SW480 (cell line): ENCODE results near the gene NAA80.

Source experiments
- DNase-seq: peaks from one replicate; pipeline ENCODE4 v3.0.0-alpha.2; 2016; ENCODE audit warnings: low spot score

Gene NAA80

GRCh38 chr3:50256978-50257890 lies 42.0 kb downstream of the NAA80 start:
- peak; percentile 43 for DNase-seq

- DNase-seq, result no peak
Observed at GRCh38 chr3:50255251-50255615, 44.0 kb downstream of the NAA80 start.

- no peak for DNase-seq
Observed at GRCh38 chr3:50254577-50255250, 44.5 kb downstream of the NAA80 start.

- no peak for DNase-seq
Observed at GRCh38 chr3:50251220-50251619, 48.0 kb downstream of the NAA80 start.

- DNase-seq, result no peak
Observed at GRCh38 chr3:50250514-50250913, 48.7 kb downstream of the NAA80 start.

- DNase-seq, result no peak
Observed at GRCh38 chr3:50249457-50249856, 49.7 kb downstream of the NAA80 start.

- peak; percentile 76 for DNase-seq
Observed at GRCh38 chr3:50248387-50248786, 50.8 kb downstream of the NAA80 start.

GRCh38 chr3:50246517-50246954 lies 52.7 kb downstream of the NAA80 start:
- DNase-seq, result peak; percentile 70
